HG03066 (cell line): ENCODE measurements around the gene DPF3.

Experiments
- ATAC-seq: cut with Tn5 transposase; IDR thresholded peaks from one replicate; pipeline ENCODE4 v1.9.1; 2021; ENCODE audit warnings: low read depth; ENCODE audit not compliant: unreplicated experiment

Gene DPF3

GRCh38 chr14:72904840-72905561, 11.1 kb upstream of the DPF3 start:
- ATAC-seq = no peak

DNA sequence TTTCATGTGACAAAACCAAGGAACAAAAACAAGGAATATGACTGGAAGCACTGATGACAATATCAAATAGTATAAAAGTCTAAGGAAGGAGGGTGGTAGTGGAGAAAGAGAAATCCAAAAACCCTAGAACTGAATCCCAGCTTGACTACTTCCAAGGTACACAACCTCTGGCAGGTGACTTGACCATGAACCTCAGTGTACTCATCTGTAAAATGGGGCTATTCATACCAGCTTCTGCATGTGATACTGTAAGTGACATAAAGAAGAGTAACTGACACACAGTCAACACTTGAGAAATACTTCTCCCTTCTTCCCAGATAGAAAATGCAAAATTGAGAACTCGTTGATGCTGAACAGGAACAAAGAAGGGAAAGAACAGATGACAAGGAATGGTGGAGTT, 10.3 kb upstream of the DPF3 start:
- ATAC-seq = no peak

- ATAC-seq = no peak
These were observed 9.8 kb upstream of the DPF3 start for GRCh38 chr14:72903716-72904115.

DNA sequence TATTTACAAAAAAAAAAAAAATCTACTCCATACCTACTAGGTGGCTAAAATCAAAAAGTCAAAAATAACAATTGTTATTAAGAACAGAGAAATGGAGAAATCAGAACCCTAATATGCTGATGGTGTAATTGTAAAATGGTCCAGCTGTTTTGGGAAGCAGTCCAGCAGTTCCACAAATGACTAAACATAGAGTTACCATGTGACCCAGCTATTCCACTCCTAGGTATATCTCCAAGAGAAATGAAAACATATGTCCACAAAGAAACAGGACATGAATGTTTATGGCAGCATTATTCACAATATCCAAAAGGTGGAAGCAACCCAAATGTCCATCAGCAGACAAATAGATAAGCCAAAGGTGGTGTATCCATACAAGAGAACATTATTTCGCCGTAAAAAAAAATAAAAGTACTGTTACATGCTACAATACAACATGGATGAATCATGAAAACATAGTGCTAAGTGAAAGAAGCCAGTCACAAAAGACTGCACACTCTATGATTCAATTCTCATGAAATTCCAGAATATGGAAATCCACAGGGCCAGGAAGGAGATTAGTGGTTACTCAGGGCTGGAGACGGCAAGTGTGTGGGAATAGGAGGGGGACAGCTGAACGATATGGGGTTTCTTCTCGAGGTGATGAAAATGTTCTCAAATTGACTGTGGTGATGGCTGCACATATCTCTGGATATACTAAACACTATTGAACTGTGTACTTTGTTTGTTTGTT, 9.1 kb upstream of the DPF3 start:
- ATAC-seq = no peak

GRCh38 chr14:72901361-72901760, 7.5 kb upstream of the DPF3 start:
- no peak for ATAC-seq

DNA sequence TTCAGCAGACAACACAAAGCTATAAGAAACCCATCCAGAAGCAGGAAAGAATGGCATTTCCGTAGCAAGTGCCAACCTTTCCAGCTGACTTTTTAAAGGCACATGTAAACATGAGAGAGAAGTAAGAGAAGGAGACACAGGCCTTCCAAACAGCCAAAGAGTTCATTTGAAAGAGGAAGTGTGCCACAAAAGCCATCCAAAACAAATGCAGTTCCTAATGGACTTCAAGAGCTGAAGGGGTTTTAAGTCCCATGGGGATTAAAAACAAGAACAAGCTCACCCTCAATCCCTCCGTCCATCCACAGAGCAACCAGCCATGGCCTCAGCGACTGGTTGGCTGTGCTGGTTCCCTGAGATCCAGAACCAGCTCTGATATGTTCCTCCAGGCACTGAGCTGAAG, 4.5 kb upstream of the DPF3 start:
- no peak for ATAC-seq

- no peak for ATAC-seq
These were observed 900 bp upstream of the DPF3 start for GRCh38 chr14:72894623-72895378.

GRCh38 chr14:72894323-72894622, 372 bp upstream of the DPF3 start:
- ATAC-seq = no peak

- peak; percentile 11 for ATAC-seq
These were observed 844 bp downstream of the DPF3 start for GRCh38 chr14:72892879-72893635.

- no peak for ATAC-seq
These were observed 1.6 kb downstream of the DPF3 start for GRCh38 chr14:72892103-72892878.

DNA sequence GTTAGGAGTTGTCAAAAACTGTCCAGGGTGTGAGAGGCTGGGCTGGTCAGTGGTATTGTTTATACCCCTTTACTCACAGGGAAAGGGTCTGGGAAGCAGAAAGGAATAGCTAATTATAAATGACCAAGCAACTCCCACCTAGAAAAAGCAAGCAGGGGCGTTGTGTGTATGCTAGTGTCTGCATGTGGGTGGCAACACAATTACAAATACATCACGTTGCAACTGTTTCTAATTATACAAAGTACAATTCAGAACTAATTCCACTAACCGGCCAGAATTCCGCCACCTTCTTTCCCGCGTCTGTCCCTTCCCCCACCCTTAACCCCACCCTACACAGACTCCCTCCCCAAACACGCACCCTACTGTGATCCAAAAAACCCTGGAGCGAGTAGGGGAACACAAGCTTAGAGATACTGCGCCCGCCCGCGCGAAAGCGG, 2.2 kb downstream of the DPF3 start:
- ATAC-seq = no peak

- ATAC-seq = no peak
These were observed 4.5 kb downstream of the DPF3 start for GRCh38 chr14:72889366-72889765.

DNA sequence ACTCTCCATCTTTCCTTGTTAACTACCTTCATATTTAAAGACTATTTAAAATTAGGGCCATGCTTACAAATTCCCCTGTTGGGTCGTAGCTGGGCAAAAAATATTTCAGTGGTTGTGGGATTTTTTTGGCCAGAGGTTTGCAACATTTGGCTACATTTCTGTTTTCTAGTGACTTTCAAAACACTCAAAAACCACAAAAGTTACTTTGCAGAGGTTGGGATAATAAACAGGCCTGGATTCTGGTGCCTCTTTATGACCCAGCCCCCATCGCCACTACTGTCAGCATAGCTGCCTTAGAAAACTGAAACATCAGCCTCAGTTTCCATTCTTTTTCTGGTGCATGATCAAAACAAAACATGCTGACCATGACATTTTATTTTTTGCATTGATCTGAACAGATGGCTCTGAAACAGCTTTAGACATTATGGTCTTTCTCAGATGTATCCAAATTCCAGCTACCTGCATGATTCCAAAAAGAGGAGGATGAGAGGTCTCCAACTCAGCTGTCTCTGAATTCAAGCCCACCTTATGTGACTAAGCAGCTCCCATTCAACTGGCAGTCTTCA, 5.2 kb downstream of the DPF3 start:
- ATAC-seq = no peak

- ATAC-seq = no peak
These were observed 5.7 kb downstream of the DPF3 start for GRCh38 chr14:72888192-72888591.

DNA sequence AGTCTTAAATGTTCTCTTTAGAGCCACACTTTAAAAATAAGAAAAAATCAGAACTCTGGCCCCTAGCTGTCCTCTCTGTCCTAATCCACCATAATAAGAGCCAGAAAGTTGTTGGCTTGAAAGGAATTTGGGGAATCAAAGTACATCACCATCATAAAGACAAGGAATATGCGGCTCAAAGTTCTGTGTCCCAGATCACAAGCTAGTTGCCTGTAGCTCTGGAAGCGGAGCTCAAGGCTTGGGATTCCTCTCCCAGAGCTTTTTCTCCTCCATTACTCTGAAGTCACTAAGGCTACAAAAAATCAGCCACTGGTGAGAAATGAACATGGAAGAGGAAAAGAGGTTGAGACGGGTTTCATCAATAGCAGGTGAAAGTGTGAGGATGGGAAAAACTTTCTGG, 6.4 kb downstream of the DPF3 start:
- no peak for ATAC-seq

DNA sequence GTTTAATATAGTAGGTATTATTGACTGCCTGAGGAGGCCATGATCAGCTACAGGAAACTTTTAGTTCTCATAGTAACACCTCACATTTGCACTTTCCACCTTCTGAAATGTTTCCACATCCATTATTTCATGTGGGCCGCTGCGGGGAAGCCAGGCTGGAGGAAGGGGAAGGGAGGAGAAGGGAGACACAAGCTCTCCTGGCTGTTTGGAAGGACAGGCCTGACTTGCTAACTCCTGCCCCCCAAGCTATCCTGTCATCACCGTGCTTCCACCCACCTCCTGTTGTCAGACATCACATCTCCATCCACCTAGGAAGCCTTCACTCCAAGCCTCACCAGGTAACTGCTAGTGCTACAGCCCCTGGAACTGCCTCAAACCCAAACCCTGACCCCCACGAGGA, 9.5 kb downstream of the DPF3 start:
- no peak for ATAC-seq

GRCh38 chr14:72883961-72884360, 9.9 kb downstream of the DPF3 start:
- peak; percentile 62 for ATAC-seq

DNA sequence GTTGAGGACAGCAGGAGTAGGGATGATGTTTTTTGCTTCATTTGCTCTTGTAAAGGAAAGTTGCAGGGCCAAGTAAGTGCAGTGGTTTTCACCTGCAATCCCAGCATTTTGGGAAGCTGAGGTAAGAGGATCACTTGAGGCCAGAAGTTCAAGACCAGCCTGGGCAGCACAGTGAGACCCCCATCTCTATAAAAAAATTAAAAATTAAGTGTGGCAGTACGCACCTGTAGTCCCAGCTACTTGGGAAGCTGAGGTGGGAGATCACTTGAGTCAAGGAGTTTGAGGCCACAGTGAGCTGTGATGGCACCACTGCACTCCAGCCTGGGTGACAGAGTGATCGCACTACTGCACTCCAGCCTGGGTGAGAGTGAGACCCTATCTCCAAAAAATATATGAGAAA, 10.8 kb downstream of the DPF3 start:
- ATAC-seq = no peak

DNA sequence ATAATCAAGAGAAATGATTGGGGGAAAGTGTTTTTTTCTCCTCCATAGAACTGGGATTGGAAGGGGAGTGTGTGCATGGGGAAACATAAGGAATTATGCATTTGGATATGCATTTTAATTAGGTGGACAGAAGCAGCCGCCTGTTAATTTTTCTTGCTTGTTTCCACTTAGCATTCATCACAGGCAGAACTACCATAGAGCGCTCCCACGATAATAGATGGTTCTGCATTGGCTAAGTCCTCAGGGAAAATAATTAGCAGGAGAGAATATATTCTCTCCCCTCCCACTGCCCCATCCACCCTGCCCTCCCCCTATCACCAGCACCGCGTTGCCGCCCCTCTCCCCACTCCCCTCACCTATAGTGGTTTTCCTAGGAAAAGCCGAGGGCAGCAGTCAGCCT, 11.4 kb downstream of the DPF3 start:
- no peak for ATAC-seq

- ATAC-seq = no peak
These were observed 11.9 kb downstream of the DPF3 start for GRCh38 chr14:72882047-72882446.
